ENCODE data around the gene TACC2.

TACC2 gene

GRCh38 chr10:121994429-121994941 is 5.5 kb downstream of the TACC2 start:
- Histone ChIP-seq H3K27me3 (replicated peaks; ENCODE audit: control insufficient read depth, insufficient read depth, low read length) (no peaks in the 10 kb centered on the region; the same call in 1 of the 2 replicates), H3K36me3 (ENCODE audit: control insufficient read depth, insufficient read depth, low read length) (no peaks in the 10 kb centered on the region), H3K4me3 (replicated peaks; ENCODE audit: low read depth, low read length) (no peak overlapping the region)
- TF ChIP-seq CTCF (IDR thresholded peaks at IDR 0.05; ENCODE audit: insufficient read depth, low read length, poor library complexity, severe bottlenecking), result no peak
- no peak for DNase-seq (ENCODE audit: extremely low read depth, insufficient read length)

- Histone ChIP-seq H3K36me3 (ENCODE audit: control insufficient read depth, insufficient read depth, low read length) (no peaks in the 10 kb centered on the region), H3K4me3 (replicated peaks; ENCODE audit: low read depth, low read length) (no peak overlapping the region), H3K27me3 (replicated peaks; ENCODE audit: control insufficient read depth, insufficient read depth, low read length) (no peaks in the 10 kb centered on the region; the same call in 1 of the 2 replicates)
- no peak for TF ChIP-seq CTCF (IDR thresholded peaks at IDR 0.05; ENCODE audit: insufficient read depth, low read length, poor library complexity, severe bottlenecking)
- no peak for DNase-seq (ENCODE audit: extremely low read depth, insufficient read length)
These were observed 9.5 kb downstream of the TACC2 start for GRCh38 chr10:121998462-121998861.

- no peak for DNase-seq (ENCODE audit: extremely low read depth, insufficient read length)
- TF ChIP-seq CTCF (IDR thresholded peaks at IDR 0.05; ENCODE audit: insufficient read depth, low read length, poor library complexity, severe bottlenecking), result no peak
- no peaks in the 10 kb centered on the region; the same call in 1 of the 2 replicates for H3K27me3 ChIP-seq (replicated peaks; ENCODE audit: control insufficient read depth, insufficient read depth, low read length)
- no peaks in the 10 kb centered on the region for H3K36me3 ChIP-seq (ENCODE audit: control insufficient read depth, insufficient read depth, low read length)
- no peak overlapping the region for H3K4me3 ChIP-seq (replicated peaks; ENCODE audit: low read depth, low read length)
These were observed 10.3 kb downstream of the TACC2 start for GRCh38 chr10:121999301-121999700.

DNA sequence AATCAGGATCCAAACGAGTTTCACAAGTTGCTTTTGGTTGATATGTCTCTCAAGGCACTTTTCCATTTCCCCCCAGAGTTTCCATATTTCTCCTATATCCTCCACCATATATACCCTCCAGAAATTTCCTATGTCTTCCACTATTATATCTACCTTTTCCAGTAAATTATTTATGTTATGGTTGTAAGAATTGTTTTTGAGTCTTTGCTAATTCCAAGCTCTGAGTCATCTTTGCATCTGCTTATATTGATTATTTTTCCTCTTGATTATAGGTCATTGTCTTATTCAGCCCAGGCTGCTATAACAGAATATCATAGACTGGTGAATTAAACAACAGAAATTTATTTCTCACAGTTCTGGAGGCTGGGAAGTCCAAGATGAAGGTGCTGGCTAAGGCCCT is 12.7 kb downstream of the TACC2 start:
- no peak overlapping the region for H3K4me3 ChIP-seq (replicated peaks; ENCODE audit: low read depth, low read length)
- no peak for TF ChIP-seq CTCF (IDR thresholded peaks at IDR 0.05; ENCODE audit: insufficient read depth, low read length, poor library complexity, severe bottlenecking)
- no peaks in the 10 kb centered on the region for H3K36me3 ChIP-seq (ENCODE audit: control insufficient read depth, insufficient read depth, low read length)
- no peaks in the 10 kb centered on the region; the same call in 1 of the 2 replicates for H3K27me3 ChIP-seq (replicated peaks; ENCODE audit: control insufficient read depth, insufficient read depth, low read length)
- DNase-seq (ENCODE audit: extremely low read depth, insufficient read length), result no peak

- DNase-seq (ENCODE audit: extremely low read depth, insufficient read length), result no peak
- no peak for TF ChIP-seq CTCF (IDR thresholded peaks at IDR 0.05; ENCODE audit: insufficient read depth, low read length, poor library complexity, severe bottlenecking)
- no peaks in the 10 kb centered on the region for H3K36me3 ChIP-seq (ENCODE audit: control insufficient read depth, insufficient read depth, low read length)
- H3K4me3 ChIP-seq (replicated peaks; ENCODE audit: low read depth, low read length), result no peak overlapping the region
- H3K27me3 ChIP-seq (replicated peaks; ENCODE audit: control insufficient read depth, insufficient read depth, low read length), result no peaks in the 10 kb centered on the region
These were observed 18.5 kb downstream of the TACC2 start for GRCh38 chr10:122007415-122007814.
